ENCODE measurements around the gene APPL1. TPM values are rescaled to one million over a fixed set of nuclear protein-coding genes. Genes with fewer than 3 reads are reported as not detected.

APPL1 gene
- total and polyA plus RNA-seq, 2 of the 13 experiments (the other 11 are each of a cell fraction or from before 2014, with no cell fraction given) = 14.3 to 29.0 TPM

DNA sequence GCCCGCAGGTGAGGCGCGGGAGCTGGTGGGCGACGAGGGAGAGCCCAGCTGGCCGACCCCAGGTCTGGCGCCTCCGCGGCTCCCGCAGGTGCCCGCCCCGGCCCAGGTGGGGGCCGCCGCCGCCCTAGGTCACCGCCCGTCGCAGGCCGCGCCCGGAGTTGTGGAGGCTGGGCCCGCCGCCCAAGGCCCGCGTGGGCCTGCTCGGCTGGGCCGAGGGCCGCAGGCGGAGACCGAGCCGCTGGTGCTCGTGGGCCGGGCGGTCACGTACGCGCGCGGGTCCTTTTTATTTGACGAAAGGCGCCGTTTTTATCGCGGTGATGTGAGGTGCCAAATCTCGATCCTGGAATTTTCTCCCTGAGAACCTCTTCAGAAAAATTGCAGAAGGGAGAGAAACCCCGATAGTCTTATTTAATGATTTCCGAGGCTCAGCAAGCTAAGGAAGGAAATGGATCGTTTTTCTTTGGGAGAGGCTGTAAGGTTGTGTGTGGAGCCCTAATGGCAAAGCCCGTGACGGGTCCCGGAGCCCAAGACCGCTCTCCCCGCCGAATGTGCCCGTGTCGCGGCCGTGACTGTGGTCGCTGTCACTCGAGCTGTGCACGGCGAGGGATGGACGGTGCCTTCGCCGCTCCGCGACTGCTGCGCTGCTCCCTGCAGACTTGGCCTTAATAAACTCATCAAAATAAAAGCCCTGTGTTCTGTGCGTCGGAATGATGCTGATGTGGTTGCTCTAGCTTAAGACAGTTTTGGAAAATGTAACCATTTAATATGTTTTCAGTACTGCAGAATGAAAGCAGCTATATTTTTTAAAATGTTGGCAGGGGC, 612 bp downstream of the APPL1 start (continued):
- 0 out of 2 replicates have a peak, but pooled peaks have one; percentile 8 for TF ChIP-seq CENPBD1 (CRISPR knock-in tag; IDR thresholded peaks at IDR 0.05; ENCODE audit: borderline replicate concordance, low read depth)
- 0 out of 2 replicates have a peak, but pooled peaks have one; percentile 6 for TF ChIP-seq ZNF749 (CRISPR knock-in tag; IDR thresholded peaks at IDR 0.05; ENCODE audit: borderline replicate concordance)
- peak; percentile 61; the same call in 1 of the 2 replicates for TF ChIP-seq ZNF292 (CRISPR knock-in tag; IDR thresholded peaks at IDR 0.05; ENCODE audit: borderline replicate concordance, low read depth)
- TF ChIP-seq HOMEZ (CRISPR knock-in tag; IDR thresholded peaks at IDR 0.05; ENCODE audit: low read depth) = no peak
- TF ChIP-seq ZNF10 (CRISPR knock-in tag; IDR thresholded peaks at IDR 0.05; ENCODE audit: borderline replicate concordance, low read depth) = no peak
- TF ChIP-seq, protein P1, sequence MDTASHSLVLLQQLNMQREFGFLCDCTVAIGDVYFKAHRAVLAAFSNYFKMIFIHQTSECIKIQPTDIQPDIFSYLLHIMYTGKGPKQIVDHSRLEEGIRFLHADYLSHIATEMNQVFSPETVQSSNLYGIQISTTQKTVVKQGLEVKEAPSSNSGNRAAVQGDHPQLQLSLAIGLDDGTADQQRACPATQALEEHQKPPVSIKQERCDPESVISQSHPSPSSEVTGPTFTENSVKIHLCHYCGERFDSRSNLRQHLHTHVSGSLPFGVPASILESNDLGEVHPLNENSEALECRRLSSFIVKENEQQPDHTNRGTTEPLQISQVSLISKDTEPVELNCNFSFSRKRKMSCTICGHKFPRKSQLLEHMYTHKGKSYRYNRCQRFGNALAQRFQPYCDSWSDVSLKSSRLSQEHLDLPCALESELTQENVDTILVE (CRISPR knock-in tag; IDR thresholded peaks at IDR 0.05) = no peak
- TF ChIP-seq ZNF552 (CRISPR knock-in tag; IDR thresholded peaks at IDR 0.05; ENCODE audit: borderline replicate concordance) = no peak
- peak; percentile 95 for TF ChIP-seq ZFY (CRISPR knock-in tag; IDR thresholded peaks at IDR 0.05)
- TF ChIP-seq, protein P2, sequence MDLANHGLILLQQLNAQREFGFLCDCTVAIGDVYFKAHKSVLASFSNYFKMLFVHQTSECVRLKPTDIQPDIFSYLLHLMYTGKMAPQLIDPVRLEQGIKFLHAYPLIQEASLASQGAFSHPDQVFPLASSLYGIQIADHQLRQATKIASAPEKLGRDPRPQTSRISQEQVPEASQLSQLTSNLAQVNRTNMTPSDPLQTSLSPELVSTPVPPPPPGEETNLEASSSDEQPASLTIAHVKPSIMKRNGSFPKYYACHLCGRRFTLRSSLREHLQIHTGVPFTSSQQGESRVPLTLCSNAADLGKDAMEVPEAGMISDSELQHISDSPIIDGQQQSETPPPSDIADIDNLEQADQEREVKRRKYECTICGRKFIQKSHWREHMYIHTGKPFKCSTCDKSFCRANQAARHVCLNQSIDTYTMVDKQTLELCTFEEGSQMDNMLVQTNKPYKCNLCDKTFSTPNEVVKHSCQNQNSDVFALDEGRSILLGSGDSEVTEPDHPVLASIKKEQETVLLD (CRISPR knock-in tag; IDR thresholded peaks at IDR 0.05; ENCODE audit: low read depth) = 0 out of 2 replicates have a peak, but pooled peaks have one; percentile 37
- 0 out of 2 replicates have a peak, but pooled peaks have one; percentile 12 for TF ChIP-seq HOXD1 (CRISPR knock-in tag; IDR thresholded peaks at IDR 0.05)
- TF ChIP-seq ATF7-NPFF (CRISPR knock-in tag; IDR thresholded peaks at IDR 0.05; ENCODE audit: low read depth) = 0 out of 2 replicates have a peak, but pooled peaks have one; percentile 51
- TF ChIP-seq DMAP1 (CRISPR knock-in tag; IDR thresholded peaks at IDR 0.05) = 0 out of 2 replicates have a peak, but pooled peaks have one; percentile 18
- TF ChIP-seq PRDM10 (CRISPR knock-in tag; IDR thresholded peaks at IDR 0.05; ENCODE audit: low read depth) = no peak
- TF ChIP-seq, protein P3, sequence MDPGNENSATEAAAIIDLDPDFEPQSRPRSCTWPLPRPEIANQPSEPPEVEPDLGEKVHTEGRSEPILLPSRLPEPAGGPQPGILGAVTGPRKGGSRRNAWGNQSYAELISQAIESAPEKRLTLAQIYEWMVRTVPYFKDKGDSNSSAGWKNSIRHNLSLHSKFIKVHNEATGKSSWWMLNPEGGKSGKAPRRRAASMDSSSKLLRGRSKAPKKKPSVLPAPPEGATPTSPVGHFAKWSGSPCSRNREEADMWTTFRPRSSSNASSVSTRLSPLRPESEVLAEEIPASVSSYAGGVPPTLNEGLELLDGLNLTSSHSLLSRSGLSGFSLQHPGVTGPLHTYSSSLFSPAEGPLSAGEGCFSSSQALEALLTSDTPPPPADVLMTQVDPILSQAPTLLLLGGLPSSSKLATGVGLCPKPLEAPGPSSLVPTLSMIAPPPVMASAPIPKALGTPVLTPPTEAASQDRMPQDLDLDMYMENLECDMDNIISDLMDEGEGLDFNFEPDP (CRISPR knock-in tag; conservative IDR thresholded peaks at IDR 0.05) = peak; percentile 93; the same call in 1 of the 2 replicates
- 0 out of 2 replicates have a peak, but pooled peaks have one; percentile 26 for TF ChIP-seq ZNF234 (CRISPR knock-in tag; conservative IDR thresholded peaks at IDR 0.05)
- no peak for TF ChIP-seq ZNF274 (CRISPR knock-in tag; IDR thresholded peaks at IDR 0.05)
- no peak for TF ChIP-seq XBP1 (CRISPR knock-in tag; IDR thresholded peaks at IDR 0.05)
- peak; percentile 37; the same call in 1 of the 2 replicates for TF ChIP-seq RAD21 (CRISPR knock-in tag; IDR thresholded peaks at IDR 0.05)

Measured in HepG2 (cell line).